Fibroblast of skin of scalp (primary cell): ENCODE measurements around the gene SVIP. TPM values are rescaled to one million over a fixed set of nuclear protein-coding genes. Genes with fewer than 3 reads are reported as not detected.

ENCODE experiments used
- DNase-seq: peaks from one replicate; pipeline ENCODE4 v3.0.0-alpha.2; 2013
- polyA plus RNA-seq, 2 experiments: library from polyadenylated mRNA; unstranded; fragments of 120-200 nt; gene quantifications; one replicate each; pipeline ENCODE4 v1.2.1, GENCODE V29; 2013; ENCODE audit not compliant: insufficient read length in 2 of 2

The SVIP gene
- 6.4 TPM for polyA plus RNA-seq (2013, experiment 1 of 2; ENCODE audit: insufficient read length)
- polyA plus RNA-seq (2013, experiment 2 of 2; ENCODE audit: insufficient read length), result 8.4 TPM

DNA sequence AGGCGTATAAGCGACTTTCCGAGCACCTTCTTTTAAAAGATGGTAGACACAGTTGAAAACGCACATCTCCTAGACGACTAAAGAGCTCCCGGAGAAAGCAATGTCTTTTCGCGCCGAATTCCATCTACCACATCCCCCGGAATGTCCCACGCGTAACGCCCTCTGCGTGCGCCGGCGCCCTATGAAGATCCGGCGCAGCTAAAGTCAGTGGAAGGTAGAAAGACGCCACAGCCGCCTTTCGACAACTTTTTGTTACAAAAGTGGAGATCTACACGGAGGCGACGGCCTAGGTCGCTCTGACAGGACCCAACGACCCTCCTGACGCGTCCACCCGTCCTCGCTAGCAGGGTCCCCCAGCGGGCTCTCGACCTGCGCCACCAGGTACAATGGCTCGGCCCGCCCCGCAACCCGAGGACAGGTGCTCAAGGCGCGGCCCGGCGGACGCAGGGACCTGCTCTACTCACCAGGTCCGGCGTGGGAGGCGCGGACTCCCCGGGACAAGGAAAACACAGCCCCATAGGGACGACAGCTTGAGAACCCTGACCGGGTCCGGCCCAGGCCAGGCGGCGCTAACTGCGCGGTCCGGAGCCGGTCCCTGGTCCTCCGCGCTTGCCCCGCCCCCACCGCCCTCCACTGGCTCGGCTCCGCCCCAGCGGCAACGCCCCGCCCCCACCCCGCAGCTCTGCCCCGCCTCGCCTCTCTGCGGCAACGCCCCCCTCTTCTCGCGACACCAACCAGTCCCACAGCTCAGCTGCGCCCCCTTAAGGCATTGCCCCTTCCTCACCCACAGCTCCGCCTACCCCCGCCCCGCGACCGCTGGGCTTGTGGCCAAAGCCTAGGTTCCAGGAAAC is at the start of gene SVIP:
Gene SVIP, minus strand, starts transcription at position 571 of the 851 bp plus-strand sequence. Its CDS starts 53 bp downstream, at position 518.
- DNase-seq, result peak; percentile 85

GRCh38 chr11:22878604-22879003 is 49.0 kb upstream of the SVIP start:
- DNase-seq, result no peak

GRCh38 chr11:22878039-22878438 is 48.4 kb upstream of the SVIP start:
- no peak for DNase-seq

DNA sequence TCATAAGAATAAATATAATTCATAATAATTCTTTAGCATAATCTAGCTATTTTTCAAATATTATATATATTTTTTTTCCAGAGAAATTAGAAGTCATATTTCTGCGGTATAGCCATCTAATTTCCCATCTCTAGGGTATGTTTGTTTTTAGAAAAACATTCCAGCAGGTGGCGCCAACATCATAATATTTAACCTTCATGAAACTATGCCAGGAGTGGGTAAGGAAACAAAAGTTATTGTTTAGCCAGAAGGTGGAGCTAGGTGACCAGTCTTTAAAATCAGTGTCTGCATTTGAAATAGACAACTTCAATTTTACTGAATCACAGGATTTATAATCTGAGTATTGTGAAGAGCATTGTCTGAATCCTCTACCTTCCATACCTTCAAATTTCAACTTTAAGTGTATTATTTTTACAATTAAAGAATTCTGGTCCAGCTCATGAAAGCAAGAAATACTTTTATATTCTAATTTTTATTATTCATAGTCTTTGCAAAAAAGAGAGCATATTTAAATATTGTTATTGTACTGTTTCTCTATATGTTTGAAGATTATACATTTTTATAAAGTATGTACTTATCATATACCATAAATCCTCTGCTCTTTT is 46.4 kb upstream of the SVIP start:
- DNase-seq, result peak; percentile 89

DNA sequence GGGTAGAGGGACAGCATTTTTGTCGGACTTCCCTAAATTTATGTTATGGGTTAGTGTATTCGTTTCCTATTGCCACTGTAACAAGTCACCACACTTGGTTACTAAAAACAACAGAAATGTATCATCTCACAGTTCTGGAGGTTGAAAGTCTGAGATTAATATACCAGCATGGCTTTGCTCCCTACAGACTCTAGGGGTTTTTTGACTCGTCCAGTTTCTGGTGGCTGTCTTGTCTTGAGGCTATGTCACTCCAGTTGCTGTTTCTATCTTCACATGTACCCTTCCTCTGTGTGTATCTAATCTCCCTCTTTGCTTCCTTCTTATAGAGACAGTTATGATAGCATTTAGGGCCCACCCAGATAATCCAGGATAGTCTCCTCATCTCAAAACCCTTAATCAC is 39.7 kb upstream of the SVIP start:
- DNase-seq, result no peak

DNA sequence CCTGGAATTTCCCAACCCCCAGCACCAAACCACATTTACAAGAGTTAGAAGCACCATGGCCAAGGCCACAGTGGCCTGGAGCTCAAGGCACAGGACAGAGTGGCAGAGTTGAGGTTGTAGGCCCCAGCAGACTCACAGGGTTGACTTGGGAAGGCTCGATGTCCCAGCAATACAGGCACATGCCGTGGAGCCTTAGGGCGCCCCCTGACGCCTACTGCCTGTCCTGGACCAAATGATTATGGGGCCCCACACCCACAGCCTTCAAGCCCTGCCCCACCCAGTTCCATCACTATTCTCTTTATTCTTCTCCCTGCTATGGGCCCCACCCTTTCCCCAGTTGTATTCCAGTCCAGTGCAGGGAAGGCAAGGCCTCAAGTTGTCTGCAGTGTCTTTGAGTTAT is 30.6 kb upstream of the SVIP start, which contains the start of gene CCDC179:
Gene CCDC179, minus strand, starts transcription at position 234 of the 400 bp plus-strand sequence. Its CDS starts 53 bp downstream, at position 181.
- no peak for DNase-seq

DNA sequence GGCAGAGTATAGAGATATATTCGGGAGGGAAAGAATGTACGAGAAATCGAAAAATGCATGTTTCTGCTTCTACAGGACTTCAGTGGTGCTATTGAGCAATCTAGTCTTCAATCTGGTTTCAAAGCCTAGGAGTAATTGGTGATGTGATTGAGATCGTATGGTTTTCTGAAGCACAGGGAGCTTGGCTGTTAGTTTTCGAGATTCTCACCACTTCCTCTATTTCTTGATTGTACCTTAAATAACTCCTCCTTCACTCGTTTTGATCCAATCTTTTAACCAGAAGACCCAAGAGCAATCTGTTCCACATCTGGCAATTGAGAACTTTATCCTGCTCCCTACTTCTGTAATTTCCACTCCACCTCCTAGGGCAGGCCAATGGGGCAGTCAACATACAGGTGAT is 30.2 kb upstream of the SVIP start:
- DNase-seq, result no peak

- DNase-seq, result no peak
Observed at GRCh38 chr11:22851477-22851876, 21.9 kb upstream of the SVIP start.

DNA sequence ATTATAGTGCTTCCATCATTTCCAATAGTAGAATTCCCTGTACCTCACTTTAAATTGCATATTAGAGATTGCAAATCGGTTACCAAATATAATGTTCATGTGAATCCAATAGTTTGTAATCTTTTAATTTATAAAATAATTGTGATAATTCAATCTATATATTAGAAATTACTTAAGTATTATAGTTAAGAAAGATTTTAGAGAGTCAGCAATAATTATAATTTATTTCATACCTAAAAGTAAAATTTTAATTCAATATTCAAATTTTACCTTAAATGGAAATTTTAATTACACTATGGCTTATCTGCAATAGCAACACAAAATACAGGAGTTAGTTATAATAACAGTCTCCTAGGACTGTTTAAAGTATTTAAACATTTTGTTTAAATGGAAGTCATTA is 17.1 kb upstream of the SVIP start:
- no peak for DNase-seq

- no peak for DNase-seq
Observed at GRCh38 chr11:22832315-22833015, 2.9 kb upstream of the SVIP start.

GRCh38 chr11:22830082-22830414 is 447 bp upstream of the SVIP start:
- no peak for DNase-seq

GRCh38 chr11:22828373-22828772 is 1.2 kb downstream of the SVIP start:
- no peak for DNase-seq

- DNase-seq, result no peak
Observed at GRCh38 chr11:22822203-22822602, 7.4 kb downstream of the SVIP start.

- DNase-seq, result no peak
Observed at GRCh38 chr11:22809893-22810292, 19.7 kb downstream of the SVIP start.

DNA sequence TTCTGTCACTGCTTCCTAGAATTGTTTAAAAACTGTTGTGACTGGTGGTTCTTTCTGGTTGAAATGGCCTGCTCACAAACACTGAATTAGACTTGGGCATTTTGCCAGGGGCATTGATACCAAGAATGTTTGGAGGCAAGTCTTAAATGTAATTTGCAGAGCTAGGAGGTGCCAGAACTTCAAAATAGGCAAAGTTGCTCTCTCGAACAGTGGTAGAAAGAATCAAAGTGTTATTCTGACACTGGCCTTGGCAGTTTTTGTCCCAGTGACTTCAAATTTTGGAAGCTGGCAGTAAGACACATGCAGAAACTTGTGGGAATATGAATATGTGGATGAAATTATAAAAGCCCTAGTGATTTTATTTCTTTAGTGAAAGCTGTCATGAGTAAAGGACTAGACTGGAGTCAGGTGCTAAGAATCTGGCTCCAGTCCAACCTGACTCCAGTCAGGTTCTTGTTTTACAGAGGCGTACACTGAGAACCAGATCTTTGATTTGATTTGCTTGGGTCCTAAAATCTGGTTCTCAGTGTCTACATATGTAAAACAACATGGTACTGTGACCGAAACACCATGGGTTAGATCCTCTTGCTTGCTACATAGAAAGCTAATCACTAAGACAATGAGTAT is 20.9 kb downstream of the SVIP start:
- DNase-seq, result no peak

GRCh38 chr11:22807855-22808570 is 21.6 kb downstream of the SVIP start:
- peak; percentile 29 for DNase-seq

GRCh38 chr11:22807391-22807790 is 22.2 kb downstream of the SVIP start:
- no peak for DNase-seq

DNA sequence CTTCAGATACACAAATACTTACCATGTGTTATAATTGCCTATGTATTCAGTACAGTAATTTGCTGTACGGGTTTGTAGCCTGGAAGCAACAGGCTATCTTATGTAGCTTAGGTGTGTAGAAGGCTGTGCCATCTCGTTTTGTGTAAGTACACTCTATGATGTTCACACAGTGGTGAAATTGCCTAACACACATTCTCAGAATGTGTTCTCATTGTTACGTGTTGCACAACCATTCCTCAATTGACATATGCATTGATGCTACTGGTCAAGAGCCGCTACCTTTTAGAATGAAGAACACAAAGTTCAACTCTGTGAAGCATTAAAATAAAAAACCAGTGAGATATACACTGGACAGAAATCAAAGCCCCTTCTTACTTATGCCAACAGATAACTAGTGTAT is 26.7 kb downstream of the SVIP start:
- no peak for DNase-seq

DNA sequence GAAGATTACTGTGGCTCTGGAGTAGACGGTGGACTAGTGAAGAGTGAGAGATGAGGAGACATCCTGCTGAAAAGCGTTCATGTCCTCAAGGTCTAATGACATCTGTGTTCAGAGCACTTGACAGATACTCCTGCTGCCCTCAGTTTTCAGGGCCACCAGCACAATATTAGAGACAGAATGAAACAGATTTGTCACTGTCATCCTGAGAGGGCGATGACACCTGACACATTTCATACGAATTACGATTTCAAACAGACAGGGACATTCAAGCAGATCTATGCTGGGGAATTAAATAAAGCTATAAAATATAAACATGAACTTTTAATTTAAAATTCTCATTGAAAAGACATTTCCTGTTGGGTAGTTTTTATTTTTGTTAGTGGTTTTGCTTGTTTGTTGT is 29.1 kb downstream of the SVIP start:
- DNase-seq, result no peak

DNA sequence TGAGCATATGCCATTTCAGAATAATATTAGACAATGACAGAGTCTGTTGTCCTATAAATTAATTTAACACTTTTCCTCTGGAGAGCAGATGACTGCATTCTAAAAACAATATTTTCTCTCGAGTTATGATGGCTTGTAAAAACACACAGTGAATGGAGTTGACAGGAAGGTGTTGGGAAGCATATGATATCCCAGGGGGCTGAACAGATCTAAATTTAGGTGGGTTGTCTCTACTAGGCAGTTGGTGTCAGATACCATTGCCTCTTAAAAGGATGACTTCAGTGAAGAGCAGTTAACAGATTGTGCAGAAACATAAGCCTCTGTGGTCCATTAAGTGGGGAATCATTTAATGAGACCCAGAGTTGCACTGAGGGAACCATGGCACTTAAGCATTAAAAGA is 30.7 kb downstream of the SVIP start:
- DNase-seq, result no peak

- DNase-seq, result no peak
Observed at GRCh38 chr11:22797047-22797446, 32.6 kb downstream of the SVIP start.

- DNase-seq, result peak; percentile 37
Observed at GRCh38 chr11:22795914-22796313, 33.7 kb downstream of the SVIP start.
